A673 (cell line): Measurements from ENCODE around the gene DES. TPM values are rescaled to one million over a fixed set of nuclear protein-coding genes. Genes with fewer than 3 reads are reported as not detected.

Experiments used
- BruUV-seq: library from RNA; stranded (reverse); fragments of 400-500 nt; replicated peaks from 2 replicates; lab custom pipeline; 2021; lab: Mats Ljungman, UMichigan
- CTCF ChIA-PET: fragments of 300-600 bp; sonication (Branson Sonifier 250); formaldehyde crosslinking; loops from one replicate; lab custom pipeline; 2022; ENCODE audit warnings: antibody characterized with exemption; lab: Charles Lee
- POLR2A ChIA-PET: fragments of 300-600 bp; sonication (Branson Sonifier 250); formaldehyde crosslinking; loops from one replicate; lab custom pipeline; 2022; ENCODE audit warnings: antibody characterized with exemption; ENCODE audit not compliant: low non-redundant PET; lab: Charles Lee
- DNase-seq: peaks from one replicate; pipeline ENCODE4 v3.0.0-alpha.2; 2015; ENCODE audit warnings: low spot score
- H3K27ac ChIP-seq: fragments of 200-600 bp; sonication (generic); 2 replicates; pipeline ENCODE4 v1.5.1; 2016; ENCODE audit warnings: mixed run types, low read depth, mild to moderate bottlenecking, mixed read lengths, antibody characterized with exemption, low read length; ENCODE audit not compliant: poor library complexity, severe bottlenecking
- H3K27me3 ChIP-seq: fragments of 200-600 bp; sonication (generic); replicated peaks from 2 replicates; pipeline ENCODE4 v1.6.1; 2017; ENCODE audit warnings: mixed run types, low read depth, mild to moderate bottlenecking, mixed read lengths, antibody characterized with exemption, low read length; ENCODE audit not compliant: insufficient read depth, poor library complexity
- H3K36me3 ChIP-seq: fragments of 200-600 bp; sonication (generic); 2 replicates; pipeline ENCODE4 v1.6.1; 2016; ENCODE audit warnings: mixed run types, mild to moderate bottlenecking, mixed read lengths, antibody characterized with exemption, low read length; ENCODE audit not compliant: insufficient read depth, poor library complexity, severe bottlenecking
- H3K4me1 ChIP-seq: fragments of 200-600 bp; sonication (generic); 2 replicates; pipeline ENCODE4 v1.6.1; 2017; ENCODE audit warnings: mixed run types, mild to moderate bottlenecking, mixed read lengths, antibody characterized with exemption, low read length; ENCODE audit not compliant: insufficient read depth, poor library complexity, severe bottlenecking
- H3K4me3 ChIP-seq: fragments of 200-600 bp; sonication (generic); 2 replicates; pipeline ENCODE4 v1.5.1; 2016; ENCODE audit warnings: low read depth, mixed run types, mild to moderate bottlenecking, mixed read lengths, low read length; ENCODE audit not compliant: poor library complexity, severe bottlenecking
- H3K9me3 ChIP-seq: fragments of 200-600 bp; sonication (generic); 2 replicates; pipeline ENCODE4 v1.6.1; 2016; ENCODE audit warnings: mixed run types, low read depth, mild to moderate bottlenecking, mixed read lengths, antibody characterized with exemption, low read length; ENCODE audit not compliant: poor library complexity, severe bottlenecking
- EZH2 ChIP-seq: fragments of 200-600 bp; sonication (generic); IDR thresholded peaks from 2 replicates; pipeline ENCODE4 v1.6.1; 2017; ENCODE audit warnings: borderline replicate concordance, low read depth, mild to moderate bottlenecking, mixed read lengths, antibody characterized with exemption, low read length; ENCODE audit not compliant: poor library complexity, severe bottlenecking
- intact Hi-C: fragments of 100-400 bp; cut with micrococcal nuclease; formaldehyde crosslinking; loops from one replicate; pipeline ENCODE4 v1.10.0; 2022; ENCODE audit not compliant: unreplicated experiment
- total RNA-seq: library from RNA; stranded (reverse); gene quantifications from 2 replicates; pipeline ENCODE4 v1.2.3, GENCODE V29; 2021
- TF ChIP-seq, protein P1 (sequence below): fragments of 300-800, 200-600 bp; sonication (generic); conservative IDR thresholded peaks from 2 replicates; pipeline ENCODE4 v1.5.1; 2017; ENCODE audit warnings: low read depth, mild to moderate bottlenecking, antibody characterized with exemption, low read length, moderate library complexity, mixed read lengths

DES gene
- total RNA-seq, 1 experiment from 2014 or later, result not detected

DNA sequence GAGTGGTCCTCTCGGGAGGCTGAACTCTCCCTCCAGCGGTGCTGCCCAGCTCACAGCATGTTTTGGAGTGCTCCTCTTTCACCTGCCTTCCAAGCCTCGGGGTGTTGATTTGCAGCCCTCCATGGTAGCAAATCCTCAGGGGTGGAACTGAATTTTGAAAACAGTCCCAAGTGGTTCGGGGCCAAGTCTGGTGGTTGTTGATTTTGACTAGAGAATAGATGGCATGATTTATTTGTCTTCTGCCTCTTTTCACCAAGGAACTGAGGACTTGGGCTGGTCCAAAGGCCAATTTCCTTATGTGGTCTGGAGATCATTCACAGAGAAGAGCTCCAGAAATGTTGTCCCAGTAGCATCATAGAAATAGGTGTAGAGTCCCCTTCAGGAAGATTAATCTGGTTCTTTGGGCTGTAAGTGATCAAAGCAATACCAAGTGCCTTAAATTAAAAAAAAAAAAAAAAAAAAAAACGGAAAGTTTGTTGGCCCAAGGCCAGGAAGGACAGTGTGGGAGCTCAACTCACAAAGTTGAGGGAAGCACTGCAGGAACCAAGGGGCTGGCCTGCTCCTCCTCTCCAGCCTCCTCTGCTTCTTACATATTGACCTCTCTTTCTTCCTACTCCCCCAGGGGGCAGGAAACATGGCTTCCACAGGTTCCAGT is 2.5 kb upstream of the DES start:
- Histone ChIP-seq H3K27ac (no peak overlapping the region), H3K36me3 (no peaks in the 10 kb centered on the region), H3K27me3 (no peaks in the 10 kb centered on the region), H3K9me3 (no peaks in the 10 kb centered on the region), H3K4me1 (peaks cover 15% of the 10 kb centered on the region), H3K4me3 (no peak overlapping the region)
- POLR2A ChIA-PET, result no interaction called here
- no peak for TF ChIP-seq EZH2
- TF ChIP-seq, protein P1, sequence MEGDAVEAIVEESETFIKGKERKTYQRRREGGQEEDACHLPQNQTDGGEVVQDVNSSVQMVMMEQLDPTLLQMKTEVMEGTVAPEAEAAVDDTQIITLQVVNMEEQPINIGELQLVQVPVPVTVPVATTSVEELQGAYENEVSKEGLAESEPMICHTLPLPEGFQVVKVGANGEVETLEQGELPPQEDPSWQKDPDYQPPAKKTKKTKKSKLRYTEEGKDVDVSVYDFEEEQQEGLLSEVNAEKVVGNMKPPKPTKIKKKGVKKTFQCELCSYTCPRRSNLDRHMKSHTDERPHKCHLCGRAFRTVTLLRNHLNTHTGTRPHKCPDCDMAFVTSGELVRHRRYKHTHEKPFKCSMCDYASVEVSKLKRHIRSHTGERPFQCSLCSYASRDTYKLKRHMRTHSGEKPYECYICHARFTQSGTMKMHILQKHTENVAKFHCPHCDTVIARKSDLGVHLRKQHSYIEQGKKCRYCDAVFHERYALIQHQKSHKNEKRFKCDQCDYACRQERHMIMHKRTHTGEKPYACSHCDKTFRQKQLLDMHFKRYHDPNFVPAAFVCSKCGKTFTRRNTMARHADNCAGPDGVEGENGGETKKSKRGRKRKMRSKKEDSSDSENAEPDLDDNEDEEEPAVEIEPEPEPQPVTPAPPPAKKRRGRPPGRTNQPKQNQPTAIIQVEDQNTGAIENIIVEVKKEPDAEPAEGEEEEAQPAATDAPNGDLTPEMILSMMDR, result no peak
- CTCF ChIA-PET, result interaction anchor here (1.2 kb wide), 1 partner anchor 114 kb away, joined by 4 read pairs; no protein-coding TSS in a partner anchor
- DNase-seq, result no peak
- no TSS peak for BruUV-seq
- intact Hi-C loops, result no loop called here

- no TSS peak for BruUV-seq
- TF ChIP-seq EZH2, result no peak
- TF ChIP-seq, protein P1, result no peak
- POLR2A ChIA-PET, result interaction anchor here (0.6 kb wide), 1 partner anchor 134 kb away, joined by 5 read pairs; no protein-coding TSS in a partner anchor
- Histone ChIP-seq H3K4me1 (peaks cover 15% of the 10 kb centered on the region), H3K36me3 (no peaks in the 10 kb centered on the region), H3K27ac (no peak overlapping the region), H3K27me3 (no peaks in the 10 kb centered on the region), H3K9me3 (no peaks in the 10 kb centered on the region), H3K4me3 (no peak overlapping the region)
- CTCF ChIA-PET, result interaction anchor here (1.2 kb wide), 1 partner anchor 114 kb away, joined by 4 read pairs; no protein-coding TSS in a partner anchor
- intact Hi-C loops, result no loop called here
- peak; percentile 36 for DNase-seq
Measured at GRCh38 chr2:219416235-219416602, 2.0 kb upstream of the DES start.

DNA sequence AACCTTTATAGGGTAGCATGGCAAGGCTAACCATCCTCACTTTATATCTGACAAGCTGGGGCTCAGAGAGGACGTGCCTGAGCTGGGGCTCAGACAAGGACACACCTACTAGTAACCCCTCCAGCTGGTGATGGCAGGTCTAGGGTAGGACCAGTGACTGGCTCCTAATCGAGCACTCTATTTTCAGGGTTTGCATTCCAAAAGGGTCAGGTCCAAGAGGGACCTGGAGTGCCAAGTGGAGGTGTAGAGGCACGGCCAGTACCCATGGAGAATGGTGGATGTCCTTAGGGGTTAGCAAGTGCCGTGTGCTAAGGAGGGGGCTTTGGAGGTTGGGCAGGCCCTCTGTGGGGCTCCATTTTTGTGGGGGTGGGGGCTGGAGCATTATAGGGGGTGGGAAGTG is 1.2 kb upstream of the DES start:
- no peak for DNase-seq
- no peak for TF ChIP-seq EZH2
- TF ChIP-seq, protein P1, result no peak
- Histone ChIP-seq H3K4me3 (no peak overlapping the region), H3K9me3 (no peaks in the 10 kb centered on the region), H3K27me3 (no peaks in the 10 kb centered on the region), H3K27ac (no peak overlapping the region), H3K4me1 (peaks cover 15% of the 10 kb centered on the region), H3K36me3 (no peaks in the 10 kb centered on the region)
- no TSS peak for BruUV-seq
- intact Hi-C loops, result no loop called here
- POLR2A ChIA-PET, result no interaction called here
- CTCF ChIA-PET, result no interaction called here
